Measurements from ENCODE around the gene GSK3B. TPM values are rescaled to one million over a fixed set of nuclear protein-coding genes. Genes with fewer than 3 reads are reported as not detected.

GSK3B gene
- total and polyA plus RNA-seq, 10 of the 15 experiments (the other 5 are each of a cell fraction or from before 2014, with no cell fraction given) = 8.5 to 49.8 (median 25.5) TPM

DNA sequence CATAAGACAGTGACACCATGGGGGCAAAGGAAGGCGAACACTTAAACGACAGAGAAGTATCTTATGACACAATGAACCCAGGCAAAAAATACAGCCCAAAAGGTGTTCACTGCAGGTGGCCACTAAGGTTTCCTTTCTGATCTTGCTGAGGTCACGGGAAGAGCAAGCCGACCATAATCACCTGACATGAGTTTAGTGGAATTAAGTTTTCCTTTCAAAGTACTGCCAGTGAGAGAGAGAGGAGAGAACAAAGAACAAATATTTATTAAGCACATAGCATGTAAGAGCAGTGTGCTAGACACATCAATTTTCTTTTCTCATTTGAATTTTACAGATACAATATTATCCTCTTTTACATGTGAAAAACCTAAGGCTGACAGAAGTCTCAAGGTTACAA lies 210.1 kb downstream of the GSK3B start (continued):
- TF ChIP-seq, protein P1, sequence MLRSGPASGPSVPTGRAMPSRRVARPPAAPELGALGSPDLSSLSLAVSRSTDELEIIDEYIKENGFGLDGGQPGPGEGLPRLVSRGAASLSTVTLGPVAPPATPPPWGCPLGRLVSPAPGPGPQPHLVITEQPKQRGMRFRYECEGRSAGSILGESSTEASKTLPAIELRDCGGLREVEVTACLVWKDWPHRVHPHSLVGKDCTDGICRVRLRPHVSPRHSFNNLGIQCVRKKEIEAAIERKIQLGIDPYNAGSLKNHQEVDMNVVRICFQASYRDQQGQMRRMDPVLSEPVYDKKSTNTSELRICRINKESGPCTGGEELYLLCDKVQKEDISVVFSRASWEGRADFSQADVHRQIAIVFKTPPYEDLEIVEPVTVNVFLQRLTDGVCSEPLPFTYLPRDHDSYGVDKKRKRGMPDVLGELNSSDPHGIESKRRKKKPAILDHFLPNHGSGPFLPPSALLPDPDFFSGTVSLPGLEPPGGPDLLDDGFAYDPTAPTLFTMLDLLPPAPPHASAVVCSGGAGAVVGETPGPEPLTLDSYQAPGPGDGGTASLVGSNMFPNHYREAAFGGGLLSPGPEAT (IDR thresholded peaks at IDR 0.05; ENCODE audit: low read depth) = no peak
- TF ChIP-seq, protein P2, sequence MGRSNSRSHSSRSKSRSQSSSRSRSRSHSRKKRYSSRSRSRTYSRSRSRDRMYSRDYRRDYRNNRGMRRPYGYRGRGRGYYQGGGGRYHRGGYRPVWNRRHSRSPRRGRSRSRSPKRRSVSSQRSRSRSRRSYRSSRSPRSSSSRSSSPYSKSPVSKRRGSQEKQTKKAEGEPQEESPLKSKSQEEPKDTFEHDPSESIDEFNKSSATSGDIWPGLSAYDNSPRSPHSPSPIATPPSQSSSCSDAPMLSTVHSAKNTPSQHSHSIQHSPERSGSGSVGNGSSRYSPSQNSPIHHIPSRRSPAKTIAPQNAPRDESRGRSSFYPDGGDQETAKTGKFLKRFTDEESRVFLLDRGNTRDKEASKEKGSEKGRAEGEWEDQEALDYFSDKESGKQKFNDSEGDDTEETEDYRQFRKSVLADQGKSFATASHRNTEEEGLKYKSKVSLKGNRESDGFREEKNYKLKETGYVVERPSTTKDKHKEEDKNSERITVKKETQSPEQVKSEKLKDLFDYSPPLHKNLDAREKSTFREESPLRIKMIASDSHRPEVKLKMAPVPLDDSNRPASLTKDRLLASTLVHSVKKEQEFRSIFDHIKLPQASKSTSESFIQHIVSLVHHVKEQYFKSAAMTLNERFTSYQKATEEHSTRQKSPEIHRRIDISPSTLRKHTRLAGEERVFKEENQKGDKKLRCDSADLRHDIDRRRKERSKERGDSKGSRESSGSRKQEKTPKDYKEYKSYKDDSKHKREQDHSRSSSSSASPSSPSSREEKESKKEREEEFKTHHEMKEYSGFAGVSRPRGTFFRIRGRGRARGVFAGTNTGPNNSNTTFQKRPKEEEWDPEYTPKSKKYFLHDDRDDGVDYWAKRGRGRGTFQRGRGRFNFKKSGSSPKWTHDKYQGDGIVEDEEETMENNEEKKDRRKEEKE (IDR thresholded peaks at IDR 0.05) = no peak

DNA sequence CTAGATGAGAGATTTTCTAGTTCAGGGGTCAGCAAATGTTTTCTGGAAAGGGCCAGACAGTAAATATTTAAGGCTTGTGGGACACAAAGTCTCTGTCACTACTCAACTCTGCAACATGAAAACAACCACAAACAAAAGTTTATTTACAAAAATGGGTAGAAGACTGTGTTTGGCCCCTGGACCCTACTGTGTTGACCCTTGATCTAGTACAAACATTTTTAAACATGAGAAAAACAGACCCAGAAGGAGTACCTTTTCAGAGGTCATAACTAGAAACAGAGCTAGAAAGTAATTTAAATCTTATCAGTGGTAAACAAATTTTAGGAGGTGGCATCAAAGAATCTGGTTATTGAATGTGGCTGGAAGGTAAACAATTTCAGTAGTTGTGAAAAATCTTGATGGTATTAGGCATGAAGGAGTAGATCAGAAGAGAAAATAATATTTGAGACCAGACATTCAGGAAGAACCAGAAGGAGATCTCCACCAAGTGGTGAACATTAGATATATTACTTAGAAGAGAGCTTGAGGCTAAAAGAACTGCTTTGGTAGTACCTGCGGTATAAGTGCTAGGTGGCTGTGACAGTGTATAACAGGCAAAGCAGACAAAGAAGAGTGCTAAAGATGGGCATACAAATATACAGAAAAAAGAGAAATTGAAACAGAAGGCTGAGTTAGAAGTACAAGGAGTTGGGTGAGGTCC lies 210.6 kb downstream of the GSK3B start:
- ATAC-seq = no peak
- Histone ChIP-seq H3K27me3 (replicated peaks in 1 of 2; ENCODE audit: control insufficient read depth in 2 of 2, insufficient read depth in 2 of 2, low read length in 1 of 2) (no peaks in the 10 kb centered on the region), H3K36me3 (ENCODE audit: control insufficient read depth in 2 of 2, insufficient read depth in 2 of 2, low read length in 1 of 2) (peaks cover 0 to 3% of the 10 kb centered on the region in 2 experiments; a peak in 2 of 4 replicates), H4K20me1 (ENCODE audit: control insufficient read depth, insufficient read depth) (no peaks in the 10 kb centered on the region), H3K4me1 (ENCODE audit: control insufficient read depth, insufficient read depth, low read length) (no peaks in the 10 kb centered on the region), H2AFZ (ENCODE audit: control insufficient read depth, low read depth, low read length) (no peak overlapping the region), H3K9me3 (replicated peaks; ENCODE audit: control insufficient read depth, insufficient read depth, low read length) (no peaks in the 10 kb centered on the region; the same call in 1 of the 3 replicates), H3K79me2 (ENCODE audit: control insufficient read depth, insufficient read depth, low read length) (no peaks in the 10 kb centered on the region), H3K4me2 (ENCODE audit: control insufficient read depth, insufficient read depth) (no peak overlapping the region), H3K27ac (ENCODE audit: control insufficient read depth, insufficient read depth) (no peak overlapping the region), H3K4me3 (no peak overlapping the region), H3K9ac (ENCODE audit: control insufficient read depth, insufficient read depth, low read length) (no peak overlapping the region)
- ChIA-PET POLR2A (no interaction called here), CTCF (interaction anchor here (0.7 to 1.5 kb wide), 2 partner anchors 243 to 265 kb away, joined by 3 read pairs; no protein-coding TSS in a partner anchor), SMC1A (ENCODE audit: uncharacterized antibody, unreplicated experiment) (interaction anchor here (0.7 to 1.5 kb wide), 3 partner anchors 13 to 53 kb away, joined by 3 read pairs; no protein-coding TSS in a partner anchor), RAD21 (ENCODE audit: unreplicated experiment) (no interaction called here)
- 100% methylated on average over 1 of the region's 1 CpG for WGBS (ENCODE audit: insufficient coverage, insufficient replicate concordance, low lambda C conversion rate, missing lambda C conversion rate)
- intact Hi-C loops (cut with micrococcal nuclease; ENCODE audit: unreplicated experiment) (no loop called here), in situ Hi-C loops (cut with MboI) (no loop called here)
- DNase-seq (ENCODE audit: low read depth, low spot score) = no peak
- BruUV-seq (replicated peaks) = no TSS peak
- FAIRE-seq = no peak
- TF ChIP-seq JUNB (IDR thresholded peaks at IDR 0.05) = no peak
- no peak for TF ChIP-seq ZNF24 (IDR thresholded peaks at IDR 0.05)
- TF ChIP-seq TCF3 (IDR thresholded peaks at IDR 0.05; ENCODE audit: borderline replicate concordance, insufficient read depth, low read depth, low read length) = no peak
- TF ChIP-seq MTA3 (IDR thresholded peaks at IDR 0.05; ENCODE audit: borderline replicate concordance, low read length) = no peak
- TF ChIP-seq, protein P3, sequence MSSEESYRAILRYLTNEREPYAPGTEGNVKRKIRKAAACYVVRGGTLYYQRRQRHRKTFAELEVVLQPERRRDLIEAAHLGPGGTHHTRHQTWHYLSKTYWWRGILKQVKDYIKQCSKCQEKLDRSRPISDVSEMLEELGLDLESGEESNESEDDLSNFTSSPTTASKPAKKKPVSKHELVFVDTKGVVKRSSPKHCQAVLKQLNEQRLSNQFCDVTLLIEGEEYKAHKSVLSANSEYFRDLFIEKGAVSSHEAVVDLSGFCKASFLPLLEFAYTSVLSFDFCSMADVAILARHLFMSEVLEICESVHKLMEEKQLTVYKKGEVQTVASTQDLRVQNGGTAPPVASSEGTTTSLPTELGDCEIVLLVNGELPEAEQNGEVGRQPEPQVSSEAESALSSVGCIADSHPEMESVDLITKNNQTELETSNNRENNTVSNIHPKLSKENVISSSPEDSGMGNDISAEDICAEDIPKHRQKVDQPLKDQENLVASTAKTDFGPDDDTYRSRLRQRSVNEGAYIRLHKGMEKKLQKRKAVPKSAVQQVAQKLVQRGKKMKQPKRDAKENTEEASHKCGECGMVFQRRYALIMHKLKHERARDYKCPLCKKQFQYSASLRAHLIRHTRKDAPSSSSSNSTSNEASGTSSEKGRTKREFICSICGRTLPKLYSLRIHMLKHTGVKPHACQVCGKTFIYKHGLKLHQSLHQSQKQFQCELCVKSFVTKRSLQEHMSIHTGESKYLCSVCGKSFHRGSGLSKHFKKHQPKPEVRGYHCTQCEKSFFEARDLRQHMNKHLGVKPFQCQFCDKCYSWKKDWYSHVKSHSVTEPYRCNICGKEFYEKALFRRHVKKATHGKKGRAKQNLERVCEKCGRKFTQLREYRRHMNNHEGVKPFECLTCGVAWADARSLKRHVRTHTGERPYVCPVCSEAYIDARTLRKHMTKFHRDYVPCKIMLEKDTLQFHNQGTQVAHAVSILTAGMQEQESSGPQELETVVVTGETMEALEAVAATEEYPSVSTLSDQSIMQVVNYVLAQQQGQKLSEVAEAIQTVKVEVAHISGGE (CRISPR knock-in tag; IDR thresholded peaks at IDR 0.05) = no peak
- TF ChIP-seq, protein P4, sequence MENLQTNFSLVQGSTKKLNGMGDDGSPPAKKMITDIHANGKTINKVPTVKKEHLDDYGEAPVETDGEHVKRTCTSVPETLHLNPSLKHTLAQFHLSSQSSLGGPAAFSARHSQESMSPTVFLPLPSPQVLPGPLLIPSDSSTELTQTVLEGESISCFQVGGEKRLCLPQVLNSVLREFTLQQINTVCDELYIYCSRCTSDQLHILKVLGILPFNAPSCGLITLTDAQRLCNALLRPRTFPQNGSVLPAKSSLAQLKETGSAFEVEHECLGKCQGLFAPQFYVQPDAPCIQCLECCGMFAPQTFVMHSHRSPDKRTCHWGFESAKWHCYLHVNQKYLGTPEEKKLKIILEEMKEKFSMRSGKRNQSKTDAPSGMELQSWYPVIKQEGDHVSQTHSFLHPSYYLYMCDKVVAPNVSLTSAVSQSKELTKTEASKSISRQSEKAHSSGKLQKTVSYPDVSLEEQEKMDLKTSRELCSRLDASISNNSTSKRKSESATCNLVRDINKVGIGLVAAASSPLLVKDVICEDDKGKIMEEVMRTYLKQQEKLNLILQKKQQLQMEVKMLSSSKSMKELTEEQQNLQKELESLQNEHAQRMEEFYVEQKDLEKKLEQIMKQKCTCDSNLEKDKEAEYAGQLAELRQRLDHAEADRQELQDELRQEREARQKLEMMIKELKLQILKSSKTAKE (IDR thresholded peaks at IDR 0.05; ENCODE audit: low read depth, poor library complexity, severe bottlenecking) = no peak
- no peak for TF ChIP-seq FOXK2 (IDR thresholded peaks at IDR 0.05)
- TF ChIP-seq BMI1 (IDR thresholded peaks at IDR 0.05; ENCODE audit: borderline replicate concordance) = no peak
- TF ChIP-seq NBN (IDR thresholded peaks at IDR 0.05) = no peak
- TF ChIP-seq ZNF622 (IDR thresholded peaks at IDR 0.05) = no peak
